MV-4-11 (cell line): Measurements from ENCODE around the gene STARD9.
"Not testable (repeated sequence)": the region's sequence is repeated elsewhere in the genome, so short reads cannot be mapped to it uniquely, and the experiment has no call there.

Experiments used
- DNase-seq: peaks from one replicate; lab custom pipeline; 2025; lab: John Stamatoyannopoulos, UW

STARD9 gene

DNA sequence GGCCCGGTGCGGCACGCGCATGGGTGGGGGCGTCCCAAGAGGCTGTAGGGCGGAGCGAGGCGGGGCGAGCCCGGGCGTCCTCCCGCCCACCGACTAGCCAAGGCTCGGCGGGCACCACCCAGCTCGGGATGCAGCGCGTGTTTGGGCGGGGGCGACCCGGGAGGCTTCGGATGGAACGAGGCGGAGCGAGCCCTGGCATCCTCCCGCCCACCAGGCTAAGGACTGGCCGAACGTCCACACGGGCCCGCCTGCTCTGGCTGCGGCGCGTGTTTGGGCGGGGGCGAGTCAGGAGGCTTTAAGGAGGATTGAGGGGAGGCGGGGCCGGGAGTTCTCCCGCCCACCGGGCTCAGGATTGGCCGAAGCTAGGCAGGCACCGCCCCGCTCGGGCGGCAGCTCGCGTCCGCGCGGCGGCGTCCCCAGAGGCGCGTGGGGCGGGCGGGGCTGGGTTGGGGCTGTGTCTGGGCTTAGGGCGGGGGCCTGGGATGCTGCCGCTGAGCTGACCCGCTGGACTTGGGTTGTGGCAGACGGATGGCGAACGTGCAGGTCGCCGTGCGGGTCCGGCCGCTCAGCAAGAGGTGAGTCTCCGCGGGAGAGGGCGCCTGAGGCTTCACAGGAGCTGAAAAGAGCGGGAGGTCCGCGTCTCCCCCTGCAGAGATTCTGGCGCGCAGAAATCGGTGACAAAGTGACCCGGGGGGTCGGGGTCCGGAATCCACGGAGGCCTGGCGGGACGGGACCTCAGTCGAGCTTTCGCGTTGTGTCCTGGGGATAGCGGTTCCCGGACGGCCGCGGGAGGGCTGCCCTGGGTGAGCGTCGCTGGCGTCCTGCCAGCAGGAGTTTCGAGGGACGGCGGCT, at the start of gene STARD9:
STARD9 (plus strand) TSS at position 419 of the 852 bp plus-strand sequence; CDS start at position 529, 110 bp downstream.
- DNase-seq = peak; percentile 96

DNA sequence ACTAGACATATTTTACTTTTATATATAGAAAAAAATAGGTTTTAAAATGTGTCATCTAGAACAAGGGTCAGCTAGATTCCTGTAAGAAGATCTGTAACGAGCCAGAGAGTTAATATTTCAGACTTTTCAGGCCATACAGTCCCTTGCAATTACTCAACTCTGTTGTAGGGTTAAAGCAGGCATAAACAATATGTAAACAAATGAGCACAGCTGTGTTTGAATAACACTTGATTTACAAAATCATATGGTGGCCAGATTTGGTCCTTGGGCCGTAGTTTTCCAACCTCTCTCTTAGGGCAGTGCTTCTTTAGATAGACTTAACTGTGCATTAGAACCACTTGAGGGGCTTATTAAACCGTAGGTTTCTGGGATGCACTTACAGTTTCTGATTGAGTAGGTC, 46.4 kb upstream of the STARD9 start:
- no peak for DNase-seq

DNA sequence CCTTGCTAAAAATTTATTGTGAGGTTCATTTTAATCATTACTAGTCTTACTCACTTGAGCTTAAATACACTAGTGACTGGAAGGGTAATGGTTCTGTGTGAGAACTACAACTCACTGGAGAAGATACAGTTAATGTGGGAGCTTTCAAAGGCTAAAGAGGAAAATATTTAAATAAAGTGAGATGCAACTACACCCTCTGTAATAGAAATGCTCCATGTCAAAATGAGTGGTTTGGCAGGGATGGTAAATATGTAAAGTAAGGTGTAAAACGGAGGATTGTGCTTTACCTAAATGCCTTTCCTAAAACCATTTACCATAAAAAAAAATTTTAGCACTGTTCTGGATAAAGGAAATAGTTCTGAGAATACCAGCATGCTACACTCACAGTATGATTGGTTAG, 42.2 kb upstream of the STARD9 start:
- DNase-seq = no peak

DNA sequence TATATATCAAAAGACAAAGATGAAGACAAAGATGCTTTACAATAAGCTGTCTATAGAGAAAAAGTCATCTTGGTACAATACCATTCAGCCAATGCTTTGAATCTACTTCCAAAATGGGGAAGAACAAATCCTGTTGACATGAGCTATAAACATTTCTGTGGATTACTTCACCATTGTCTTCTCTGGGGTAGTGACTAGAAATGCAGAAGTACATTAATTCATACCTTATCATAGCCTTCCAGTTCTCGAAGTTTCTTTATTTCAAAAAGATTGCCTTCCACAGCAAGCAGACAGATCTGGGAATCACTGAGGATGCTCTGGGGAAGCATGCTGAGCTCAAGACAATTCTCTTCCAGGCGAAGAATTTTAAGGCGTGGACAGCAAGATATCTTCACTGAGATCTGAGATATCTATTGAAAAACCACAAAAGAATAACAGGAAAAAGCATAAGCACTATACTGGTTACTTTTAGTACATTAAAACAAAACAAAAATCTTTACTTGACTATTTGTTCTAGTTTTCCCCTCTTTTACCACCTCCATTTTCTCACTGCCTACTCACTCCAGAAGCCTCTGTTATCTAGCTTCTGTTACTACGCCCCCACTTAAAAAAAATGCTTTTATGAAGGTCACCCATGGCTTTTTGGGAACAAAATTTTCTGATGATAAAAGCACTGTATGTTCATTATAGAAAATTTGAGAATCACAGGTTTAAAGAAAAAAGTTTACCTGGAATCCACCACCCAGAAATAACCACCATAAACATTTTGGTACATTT, 30.4 kb upstream of the STARD9 start:
- DNase-seq = peak; percentile 84

DNA sequence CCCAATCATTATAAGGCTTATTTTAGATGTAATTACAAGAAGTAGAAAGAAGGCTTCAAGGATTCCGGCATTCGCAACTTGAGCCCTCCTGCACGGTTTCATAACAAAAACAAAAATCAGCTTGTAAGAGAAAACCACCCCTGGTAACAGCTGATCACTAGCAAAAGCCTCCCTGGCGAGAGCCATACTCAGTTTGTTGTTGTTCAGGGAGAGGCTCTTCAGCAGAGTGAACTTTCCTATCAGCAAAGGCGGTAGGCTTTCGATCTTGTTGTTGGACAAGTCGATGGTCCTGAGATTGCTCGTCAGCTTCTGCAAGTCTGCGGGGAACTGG, 27.5 kb upstream of the STARD9 start:
- DNase-seq = no peak

DNA sequence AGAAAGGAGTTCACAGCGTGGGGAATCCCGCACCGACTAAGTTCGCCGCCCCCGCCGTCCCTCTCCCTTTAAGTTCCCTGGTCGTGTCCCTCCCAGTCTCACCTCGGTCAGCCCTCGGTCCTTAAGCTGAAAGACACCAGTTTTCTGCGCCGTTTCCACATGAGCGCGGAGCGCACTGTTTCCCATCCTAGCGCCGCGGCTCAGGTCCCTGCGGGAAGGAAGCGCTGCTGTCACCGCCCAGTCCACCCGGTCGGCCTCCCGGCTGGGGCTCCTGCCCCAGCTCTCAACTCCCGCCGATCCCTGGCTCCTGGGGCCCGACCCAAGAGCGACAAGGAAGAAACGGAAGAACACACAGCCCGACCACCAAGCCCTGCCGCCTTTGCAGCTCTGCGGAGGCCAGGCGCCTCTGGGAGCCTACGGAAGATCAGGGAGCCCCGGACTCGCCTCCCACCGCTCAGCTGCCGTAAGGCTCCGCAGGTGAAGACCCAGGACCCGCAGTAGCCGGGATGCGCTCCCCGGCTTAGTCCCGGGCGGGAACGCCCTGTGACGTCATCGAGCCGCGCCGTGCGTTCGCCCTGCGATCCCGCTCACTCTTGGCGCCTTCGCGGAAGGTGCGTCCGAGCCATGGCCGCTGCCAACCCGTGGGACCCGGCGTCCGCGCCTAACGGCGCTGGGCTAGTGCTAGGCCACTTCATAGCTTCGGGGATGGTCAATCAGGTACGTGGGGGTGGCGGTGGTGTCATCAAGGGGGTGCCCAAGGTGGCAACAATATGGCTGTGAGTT, 27.0 kb upstream of the STARD9 start, which contains the start of the genes HAUS2 and LRRC57:
HAUS2 (plus strand) TSS at position 590 of the 783 bp plus-strand sequence; CDS start at position 625, 35 bp downstream.
LRRC57 (minus strand) TSS at position 545 of the 783 bp plus-strand sequence; CDS start at position 186, 359 bp downstream.
- peak; percentile 65 for DNase-seq

DNA sequence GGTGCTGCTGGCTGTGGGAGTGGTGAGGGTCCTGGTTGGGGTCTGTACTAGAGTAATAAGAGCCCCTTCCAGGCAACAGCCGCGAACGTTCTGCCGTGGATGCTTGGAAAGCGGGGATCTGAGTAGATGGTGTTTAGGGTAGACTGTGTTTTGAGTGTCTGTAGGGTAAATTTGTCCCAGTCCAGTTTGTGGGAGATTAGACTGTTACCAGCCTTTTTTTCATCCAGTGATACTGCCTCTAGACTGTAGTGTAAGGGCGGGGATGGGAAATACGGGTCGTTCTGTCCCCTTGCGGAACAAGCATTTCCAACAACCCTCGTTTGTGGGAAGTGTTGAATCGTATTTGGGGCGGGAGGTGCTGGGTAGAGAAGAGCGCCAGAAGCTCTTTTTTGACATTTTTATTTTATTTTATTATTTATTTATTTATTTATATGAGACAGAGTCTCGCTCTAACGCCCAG, 26.3 kb upstream of the STARD9 start:
- peak; percentile 42 for DNase-seq

DNA sequence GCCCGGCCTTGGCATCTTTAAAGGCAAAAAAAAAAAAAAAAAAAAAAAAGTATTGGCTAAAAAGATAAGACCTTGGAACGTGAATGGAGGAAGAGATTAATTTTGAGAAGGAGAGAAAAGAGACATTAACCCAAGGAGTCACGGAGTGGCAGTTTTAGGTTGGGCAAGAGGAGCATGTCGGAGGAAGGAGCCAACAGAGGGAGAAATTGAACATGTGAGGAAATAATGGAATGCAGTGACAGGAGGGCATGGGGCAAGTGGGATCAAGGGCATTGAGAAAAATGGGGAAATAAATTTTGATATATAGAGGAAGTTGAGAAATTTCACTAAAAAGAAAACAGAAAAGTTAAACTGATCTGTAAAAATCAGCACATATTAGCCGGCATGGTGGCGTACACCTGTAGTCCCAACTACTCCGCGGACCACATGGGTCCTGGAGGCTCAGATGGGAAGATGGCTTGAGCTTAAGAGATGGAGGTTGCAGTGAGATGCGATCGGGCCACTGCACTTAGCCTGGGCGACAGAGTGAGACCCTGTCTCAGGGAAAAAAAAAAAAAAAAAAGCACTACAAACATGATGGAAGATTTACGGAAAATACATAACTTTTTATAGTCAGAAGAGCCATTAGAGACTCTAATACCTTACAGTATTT, 25.5 kb upstream of the STARD9 start:
- peak; percentile 37 for DNase-seq

DNA sequence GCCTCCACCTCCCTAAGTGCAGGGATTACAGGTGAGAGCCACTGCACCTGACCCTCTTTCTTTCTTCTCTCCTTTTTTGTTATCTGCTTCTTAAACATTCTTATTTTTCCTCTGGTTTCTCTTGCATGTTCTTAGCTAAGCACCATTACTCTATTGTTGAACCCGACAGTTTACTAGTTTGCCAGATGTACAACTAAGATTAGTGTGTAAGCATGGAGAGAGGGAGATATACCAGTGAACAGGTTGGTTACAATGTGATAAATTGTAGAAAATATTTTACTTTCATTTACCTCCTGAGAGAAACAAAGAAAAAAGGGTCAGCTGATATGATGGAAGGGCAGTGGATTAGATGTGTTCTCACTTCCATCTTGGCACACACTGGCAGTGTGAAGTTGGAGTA, 21.9 kb upstream of the STARD9 start:
- DNase-seq = peak; percentile 8

DNA sequence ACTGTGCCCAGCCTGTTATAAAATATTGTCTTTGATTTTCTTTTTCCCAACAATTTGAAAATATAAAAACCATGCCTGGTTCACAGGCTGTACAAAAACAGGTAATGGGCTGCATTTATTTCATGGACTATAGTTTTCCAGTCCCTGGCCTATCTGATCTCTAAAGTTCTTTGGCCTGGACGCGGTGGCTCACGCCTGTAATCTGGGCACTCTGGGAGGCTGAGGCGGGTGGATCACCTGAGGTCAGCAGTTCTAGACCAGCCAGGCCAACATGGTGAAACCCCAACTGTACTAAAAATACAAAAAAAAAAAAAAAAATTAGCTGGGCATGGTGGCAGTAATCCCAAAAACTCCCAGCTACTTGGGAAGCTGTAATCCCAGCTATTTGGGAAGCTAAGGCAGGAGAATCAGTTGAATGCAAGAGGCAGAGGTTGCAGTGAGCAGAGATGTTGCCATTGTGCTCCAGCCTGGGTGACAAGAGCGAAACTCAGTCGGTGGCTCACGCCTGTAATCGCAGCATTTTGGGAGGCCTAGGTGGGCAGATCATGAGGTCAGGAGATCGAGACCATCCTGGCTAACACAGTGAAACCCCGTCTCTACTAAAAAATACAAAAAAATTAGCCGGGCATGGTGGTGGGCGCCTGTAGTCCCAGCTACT, 18.7 kb upstream of the STARD9 start:
- not testable (repeated sequence) for DNase-seq

DNA sequence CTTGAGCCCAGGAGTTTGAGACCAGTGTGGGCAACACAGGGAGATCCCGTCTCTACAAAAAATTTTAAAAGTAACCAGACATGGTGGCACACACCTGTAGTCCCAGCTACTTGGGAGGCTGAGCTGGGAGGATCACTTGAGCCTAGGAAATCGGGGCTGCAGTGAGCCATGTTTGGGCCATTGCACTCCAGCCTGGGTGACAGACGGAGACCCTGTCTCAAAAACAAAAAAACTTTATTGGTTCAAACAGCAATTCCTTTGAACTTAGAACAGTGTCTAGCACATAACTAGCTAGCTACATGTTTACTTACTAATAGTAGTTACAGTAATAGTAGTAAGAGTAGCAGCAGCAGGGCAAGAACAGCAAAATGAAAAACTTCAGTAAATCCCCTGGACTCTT, 16.7 kb upstream of the STARD9 start:
- DNase-seq = no peak

DNA sequence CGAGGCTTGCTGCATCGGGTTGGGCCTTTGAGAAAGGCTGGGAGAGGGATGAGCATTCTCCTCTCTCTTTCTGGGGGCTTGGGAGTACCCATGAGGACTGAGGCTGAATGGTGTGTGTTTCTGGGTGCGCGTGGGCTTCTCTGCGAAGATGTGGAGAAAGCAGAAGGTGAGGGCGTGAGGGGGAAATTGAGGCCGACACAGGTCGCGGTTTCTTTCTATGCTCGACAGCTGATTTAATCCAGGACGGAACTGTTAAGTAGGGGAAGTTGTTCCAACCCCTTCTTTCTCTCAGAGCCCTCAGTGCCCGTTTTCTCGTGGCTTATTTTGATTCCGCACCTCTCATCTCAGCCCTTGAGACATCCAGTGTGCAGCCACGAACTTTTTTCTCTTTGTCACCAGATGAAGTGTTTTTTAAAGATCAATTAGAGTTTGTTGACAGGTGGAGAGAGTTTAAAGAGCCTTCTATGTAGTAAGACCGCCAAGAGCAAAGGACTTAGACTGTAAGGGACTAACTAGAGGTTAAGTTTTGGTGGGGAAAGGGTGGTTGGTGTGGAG, 711 bp downstream of the STARD9 start:
- no peak for DNase-seq

DNA sequence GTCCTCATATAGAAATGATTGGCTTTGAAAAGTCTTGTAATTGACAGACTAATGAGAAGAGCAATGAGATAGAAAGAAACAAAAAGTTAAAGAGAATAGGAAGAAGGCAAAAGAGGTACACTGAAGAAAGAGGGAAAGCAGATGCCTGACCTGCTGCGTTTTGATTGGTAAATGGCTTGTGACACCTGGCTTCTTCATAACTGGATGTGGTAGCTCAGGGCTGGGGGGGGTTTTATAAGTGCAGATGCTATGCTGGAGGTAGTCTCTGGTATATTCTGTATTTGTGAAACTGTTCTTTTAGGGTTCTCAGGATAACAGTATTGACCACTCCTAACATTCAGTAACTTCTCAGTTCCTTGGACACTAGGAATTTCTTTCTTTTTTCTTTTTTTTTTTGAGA, 1.4 kb downstream of the STARD9 start:
- DNase-seq = no peak

DNA sequence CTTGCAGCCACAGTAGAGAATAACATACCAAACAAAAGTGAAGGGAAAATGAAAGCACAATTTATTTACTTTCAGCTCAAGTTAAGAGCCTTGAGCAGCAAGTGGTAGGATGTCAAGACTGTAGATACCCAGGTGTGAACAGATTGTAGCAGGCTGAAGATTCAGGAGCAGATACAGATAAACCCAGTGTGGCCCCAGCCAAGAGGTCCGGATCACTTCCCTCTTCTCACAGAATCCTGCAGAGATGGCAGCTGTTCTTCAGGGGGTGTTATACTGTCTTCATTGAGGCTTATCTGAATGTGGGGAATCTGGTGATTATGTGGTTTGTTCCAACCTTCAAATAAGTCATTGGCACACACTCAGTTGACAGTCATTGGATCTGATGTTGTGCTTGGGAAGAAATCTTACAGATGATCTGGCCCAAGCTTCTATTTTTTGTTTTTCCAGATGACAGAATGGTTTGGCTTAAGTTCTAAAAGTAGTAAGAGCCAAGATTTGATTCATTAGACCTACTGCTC, 2.2 kb downstream of the STARD9 start:
- peak; percentile 32 for DNase-seq

DNA sequence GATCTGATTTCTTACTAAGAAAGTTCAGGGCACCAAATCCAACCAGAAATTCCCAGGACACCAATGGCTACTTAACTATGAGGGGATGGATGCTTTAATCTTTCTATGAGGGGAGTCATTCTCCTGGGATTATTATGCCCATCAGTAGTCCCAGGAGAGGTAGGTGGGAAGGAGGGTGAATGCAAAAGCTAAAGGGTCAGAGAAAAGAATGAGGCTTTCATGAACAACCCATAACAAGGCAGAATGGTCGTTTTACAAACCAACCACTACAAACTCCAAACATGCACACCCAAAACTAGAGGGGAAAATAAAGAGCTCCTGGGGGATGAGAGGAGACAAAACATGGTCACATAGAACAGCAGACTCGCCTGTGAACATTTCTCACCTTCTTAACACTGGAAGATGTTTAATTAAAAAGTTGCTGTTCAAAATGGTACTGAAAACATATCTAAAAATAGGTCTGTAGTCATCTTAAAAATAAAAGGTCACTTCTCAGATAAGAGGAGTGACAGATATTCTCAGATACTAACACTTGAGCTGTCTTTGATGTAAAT, 3.7 kb downstream of the STARD9 start:
- no peak for DNase-seq

DNA sequence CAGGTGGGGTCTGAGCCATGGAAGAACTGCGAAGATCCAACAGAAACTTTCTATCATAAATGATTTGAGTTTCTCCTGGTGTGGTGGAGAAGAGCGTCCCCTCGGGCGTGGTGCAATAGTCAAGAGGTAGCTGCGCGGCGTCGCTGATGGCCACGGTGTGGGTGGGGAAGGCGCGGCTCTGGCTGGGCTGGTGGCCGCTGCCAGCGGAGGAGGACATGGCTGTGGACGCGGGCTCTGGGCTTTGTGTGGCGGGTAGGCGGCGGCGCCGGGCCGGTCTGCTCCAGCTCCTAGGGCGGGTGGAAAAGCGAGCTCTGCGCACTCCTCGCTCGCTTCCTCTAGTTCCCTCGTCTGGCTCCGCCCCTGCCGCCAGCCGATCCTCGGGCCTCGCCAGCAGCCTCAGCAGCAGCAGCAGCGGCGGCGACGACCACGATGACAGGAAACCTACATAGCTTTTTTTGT, 5.9 kb downstream of the STARD9 start:
- peak; percentile 69 for DNase-seq

DNA sequence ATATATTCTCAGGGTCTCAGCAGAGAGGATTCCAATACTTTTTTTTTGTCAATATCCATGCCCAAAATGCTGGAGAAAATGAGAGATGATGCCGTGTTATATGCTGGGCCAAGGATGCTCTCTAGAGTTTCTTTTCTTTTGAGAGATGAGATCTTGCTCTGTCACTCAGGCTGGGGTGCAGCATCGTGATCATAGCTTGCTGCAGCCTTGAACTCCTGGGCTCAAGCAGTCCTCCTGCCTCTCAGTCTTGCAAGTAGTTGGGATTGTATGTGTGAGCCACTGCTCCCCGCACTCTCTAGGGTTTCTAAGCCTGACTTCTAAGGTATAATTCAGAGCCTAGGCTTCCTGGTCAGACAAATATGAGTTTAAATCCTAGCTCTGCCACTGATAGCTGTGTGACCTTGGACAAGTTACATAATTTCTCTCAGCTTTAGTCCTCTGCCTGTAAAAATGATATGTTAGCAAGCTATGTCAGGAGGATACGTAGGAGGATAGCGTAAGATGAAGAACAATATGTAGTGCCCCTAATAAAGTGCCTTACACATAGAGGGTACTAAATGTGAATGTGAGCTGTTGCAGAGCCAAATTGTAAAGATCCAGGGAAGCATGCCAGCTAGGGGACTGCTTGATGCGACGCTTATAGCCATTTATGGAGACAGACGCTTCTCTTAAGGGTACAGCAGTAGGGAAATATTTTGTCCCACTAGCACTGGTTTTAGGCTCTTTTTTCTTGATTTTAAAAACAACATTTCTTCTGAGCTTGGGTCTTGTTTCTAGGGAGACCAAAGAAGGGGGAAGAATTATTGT, 7.4 kb downstream of the STARD9 start:
- no peak for DNase-seq

DNA sequence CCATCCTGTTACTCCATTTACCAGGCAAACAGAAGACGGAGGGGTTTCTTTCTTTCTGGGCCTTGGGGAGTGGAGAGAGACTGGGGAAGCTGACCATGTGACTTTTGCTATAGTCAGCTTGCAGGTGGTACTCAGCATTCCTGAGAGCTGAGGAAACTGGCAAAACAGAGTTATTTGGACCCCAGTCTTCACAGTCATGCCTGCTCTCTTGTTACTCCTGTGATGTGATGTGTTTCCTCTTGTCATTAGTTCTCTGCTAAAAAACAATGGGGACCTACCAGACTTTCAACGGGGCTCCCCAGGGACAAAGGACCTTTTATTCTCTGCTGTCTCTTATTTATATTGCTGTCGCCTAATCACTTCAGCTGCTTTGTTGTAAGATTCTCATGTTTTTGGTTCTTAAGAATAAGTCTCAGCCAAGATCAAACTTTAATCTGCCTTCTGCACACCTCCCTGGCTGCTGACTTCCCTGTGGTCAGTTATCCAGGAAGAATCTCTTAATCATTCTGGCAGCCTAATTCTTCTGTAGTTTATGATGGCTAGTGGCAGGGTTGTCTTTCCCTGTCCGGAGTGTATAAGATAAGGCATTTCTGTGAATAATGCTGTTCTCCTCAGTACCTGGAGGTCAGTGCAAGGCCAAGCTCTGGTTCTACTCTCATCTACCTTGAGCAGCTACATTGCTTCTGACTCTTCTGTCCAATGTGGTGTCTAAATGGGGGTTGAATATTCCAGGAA, 8.8 kb downstream of the STARD9 start:
- DNase-seq = no peak
